HG03432 (cell line): ENCODE results near the gene FSTL4.

Experiments
- ATAC-seq: cut with Tn5 transposase; IDR thresholded peaks from one replicate; pipeline ENCODE4 v1.9.1; 2021; ENCODE audit warnings: mild to moderate bottlenecking, moderate library complexity; ENCODE audit not compliant: unreplicated experiment

The FSTL4 gene

DNA sequence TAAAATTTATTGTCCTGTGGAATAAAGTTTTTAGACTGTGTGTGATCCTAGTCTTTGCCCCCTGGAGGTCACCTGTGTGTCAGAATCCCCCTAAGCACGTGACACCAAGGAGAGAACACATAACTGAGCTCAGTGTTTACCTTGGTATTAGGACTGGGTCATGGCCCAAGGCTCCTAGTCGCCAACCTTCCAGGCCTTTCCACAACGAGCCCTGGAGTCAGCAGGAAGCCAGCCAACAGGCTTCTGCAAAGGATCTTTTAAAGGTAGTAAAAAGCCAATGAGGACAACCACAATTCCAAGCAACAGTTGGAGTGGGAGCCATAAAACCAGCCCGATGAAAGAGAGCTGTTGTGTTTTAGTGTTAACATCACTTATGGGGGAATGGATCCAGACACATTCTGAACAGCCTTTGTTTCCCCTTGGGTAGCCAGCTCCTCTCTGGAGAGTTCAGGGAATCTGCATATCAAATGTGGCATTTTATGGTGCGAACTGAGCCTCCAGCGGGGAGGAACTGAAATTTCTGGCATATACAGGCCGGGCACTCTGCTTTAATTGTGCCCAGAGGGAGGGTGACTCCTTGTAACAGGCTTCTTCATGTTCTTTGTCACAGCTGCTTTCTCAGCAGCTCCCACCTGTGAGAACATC is 239.9 kb downstream of the FSTL4 start:
- no peak for ATAC-seq

DNA sequence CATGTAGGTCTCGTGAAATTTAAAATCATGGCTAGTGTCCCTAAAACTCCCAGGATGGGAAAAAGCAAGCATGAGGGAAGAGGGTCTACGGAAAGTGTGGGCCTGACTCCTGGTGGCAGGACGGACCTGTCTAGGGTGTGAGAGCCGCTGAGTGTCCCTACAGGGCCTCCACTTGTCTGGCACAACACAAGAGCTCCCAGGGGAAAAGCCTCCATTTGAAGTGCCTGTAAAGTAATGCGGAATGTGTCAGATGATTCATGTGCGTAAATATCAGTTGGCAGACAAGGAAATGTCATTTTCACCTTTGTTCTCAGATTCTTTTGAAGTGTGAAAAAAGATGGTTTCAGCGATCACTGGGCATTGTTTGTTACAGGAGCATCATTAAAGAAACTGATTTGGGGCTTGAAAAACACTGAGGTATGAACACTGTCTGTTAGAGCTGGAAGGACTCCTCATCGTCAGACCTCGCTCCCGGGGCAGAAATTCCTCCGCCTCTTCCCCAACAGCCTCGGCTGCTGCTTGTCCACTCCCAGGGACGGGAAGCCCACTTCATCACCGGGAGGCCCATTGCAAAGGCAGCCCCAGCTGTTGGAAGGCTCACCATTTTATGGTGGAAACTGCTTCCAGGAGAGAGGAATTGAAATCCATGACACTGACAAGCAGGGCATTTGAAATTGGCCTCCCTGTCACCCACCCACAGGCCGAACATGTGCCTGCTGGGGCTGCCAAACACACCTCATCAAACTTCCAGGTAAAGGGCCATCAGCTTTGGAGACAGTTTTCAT is 240.8 kb downstream of the FSTL4 start:
- no peak for ATAC-seq

DNA sequence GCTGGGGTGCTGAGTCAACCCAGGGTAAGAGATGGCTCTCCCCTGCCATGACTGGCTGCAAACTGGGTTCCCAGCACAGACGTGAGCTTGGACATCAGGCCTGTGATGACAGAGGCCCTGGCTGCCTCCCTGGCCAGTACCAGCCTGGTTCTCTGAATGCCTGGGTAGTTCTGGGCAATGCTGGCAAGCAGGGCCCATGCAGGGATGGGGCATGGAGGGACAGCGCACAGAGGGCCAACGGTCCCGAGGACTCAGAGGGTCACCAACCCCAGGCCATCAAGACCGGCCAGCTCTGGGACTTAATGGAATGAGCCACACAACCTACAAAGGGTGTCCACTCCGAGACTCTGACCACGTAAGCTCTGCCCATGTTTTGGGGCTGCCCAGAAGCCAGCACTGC is 241.4 kb downstream of the FSTL4 start:
- no peak for ATAC-seq

DNA sequence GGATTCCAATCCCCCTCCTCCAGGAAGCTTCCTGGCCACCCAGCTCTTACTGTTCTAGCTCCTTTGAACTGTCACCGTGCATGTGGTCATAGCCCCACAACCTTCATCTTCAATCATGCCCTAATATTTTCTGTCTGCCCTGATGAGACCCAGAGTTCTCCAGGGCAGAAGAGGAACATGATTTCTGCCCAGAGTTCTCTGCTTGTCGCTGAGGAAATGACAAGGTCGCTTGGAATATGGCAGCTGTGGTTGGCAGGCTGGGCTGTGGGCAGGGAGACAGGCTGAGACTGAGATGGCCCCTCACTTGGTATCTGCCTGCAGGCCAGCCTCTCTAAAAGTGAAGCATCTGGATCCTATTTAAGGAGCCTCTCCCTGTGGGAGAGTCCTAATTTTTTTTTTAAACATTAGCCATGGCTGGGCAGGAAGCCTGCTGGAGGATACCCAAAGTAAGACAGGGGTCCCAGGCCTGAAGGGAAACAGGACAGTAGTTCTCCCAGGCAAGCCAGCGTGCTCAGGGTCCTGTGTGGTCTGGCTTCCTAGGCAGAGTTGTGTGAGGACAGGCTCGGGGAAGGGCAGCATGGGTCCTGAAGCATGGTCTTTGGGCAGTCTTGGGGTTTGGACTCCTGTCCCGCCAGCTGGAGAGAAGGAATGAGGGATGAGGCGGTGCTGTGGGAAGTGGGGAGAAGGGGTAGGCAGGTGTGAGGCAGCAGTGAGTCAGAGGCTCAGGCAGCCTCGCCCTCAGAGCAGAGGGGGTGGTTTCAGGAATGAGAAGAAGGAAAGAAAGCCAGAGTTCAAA is 242.1 kb downstream of the FSTL4 start:
- no peak for ATAC-seq

DNA sequence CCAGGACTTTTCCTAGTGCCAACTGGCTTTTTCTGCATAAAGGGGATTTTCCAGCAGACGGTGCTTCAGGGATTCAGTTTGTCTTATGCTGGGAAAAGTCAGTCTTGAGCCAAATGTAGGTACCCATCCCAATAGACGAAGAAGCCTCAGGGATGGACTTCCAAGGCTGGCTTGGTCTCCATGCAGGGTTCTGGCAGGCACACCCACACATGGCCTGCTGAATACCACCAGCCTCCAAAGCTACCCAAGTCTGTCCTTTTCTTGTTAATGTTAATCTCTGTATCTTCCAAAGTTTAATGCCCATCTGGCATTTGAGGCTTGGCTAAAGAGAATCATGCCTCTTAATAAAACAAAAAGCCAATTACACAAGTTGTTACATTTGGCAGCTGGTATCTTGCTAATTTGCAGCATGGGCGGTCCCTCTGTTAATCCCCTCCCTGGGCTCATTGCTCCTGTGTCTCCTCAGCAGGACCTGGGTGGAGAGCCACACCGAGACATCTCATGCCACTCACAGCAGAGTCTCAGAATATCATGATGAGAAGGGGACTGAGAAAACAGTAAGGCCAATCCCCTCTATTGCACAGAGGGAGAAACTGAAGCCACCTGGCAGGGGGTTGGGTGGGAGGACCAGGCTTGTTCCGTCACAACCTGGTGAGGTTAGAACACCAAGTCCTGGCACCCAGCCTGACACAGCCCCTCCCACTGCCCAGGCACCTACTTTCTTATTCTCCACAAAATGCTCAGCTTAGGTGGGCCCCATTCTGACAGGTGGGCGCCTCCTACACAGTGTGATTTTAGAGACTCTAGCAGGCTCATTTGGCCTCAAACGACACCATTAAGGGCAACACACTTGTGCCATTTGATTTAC is 243.2 kb downstream of the FSTL4 start:
- ATAC-seq: no peak

DNA sequence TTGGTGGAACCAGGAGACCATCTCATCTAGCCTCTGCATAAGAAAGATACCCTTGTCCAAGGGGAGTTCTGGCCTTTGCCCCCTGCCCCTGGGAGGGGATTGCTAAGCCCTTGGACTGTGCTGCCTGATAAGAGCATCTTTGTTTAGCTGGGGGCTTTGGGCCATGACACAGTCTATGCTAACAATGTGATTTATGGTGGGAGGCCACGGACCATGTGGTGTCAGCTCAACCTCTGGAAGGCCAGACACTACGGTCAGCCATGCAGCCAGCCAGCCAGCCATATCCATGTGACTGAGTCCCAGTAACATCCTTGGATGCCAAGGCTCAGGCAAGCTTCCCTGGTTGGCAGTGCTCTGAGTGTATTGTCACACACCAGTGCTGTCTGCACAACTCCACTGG is 244.4 kb downstream of the FSTL4 start:
- ATAC-seq: no peak

DNA sequence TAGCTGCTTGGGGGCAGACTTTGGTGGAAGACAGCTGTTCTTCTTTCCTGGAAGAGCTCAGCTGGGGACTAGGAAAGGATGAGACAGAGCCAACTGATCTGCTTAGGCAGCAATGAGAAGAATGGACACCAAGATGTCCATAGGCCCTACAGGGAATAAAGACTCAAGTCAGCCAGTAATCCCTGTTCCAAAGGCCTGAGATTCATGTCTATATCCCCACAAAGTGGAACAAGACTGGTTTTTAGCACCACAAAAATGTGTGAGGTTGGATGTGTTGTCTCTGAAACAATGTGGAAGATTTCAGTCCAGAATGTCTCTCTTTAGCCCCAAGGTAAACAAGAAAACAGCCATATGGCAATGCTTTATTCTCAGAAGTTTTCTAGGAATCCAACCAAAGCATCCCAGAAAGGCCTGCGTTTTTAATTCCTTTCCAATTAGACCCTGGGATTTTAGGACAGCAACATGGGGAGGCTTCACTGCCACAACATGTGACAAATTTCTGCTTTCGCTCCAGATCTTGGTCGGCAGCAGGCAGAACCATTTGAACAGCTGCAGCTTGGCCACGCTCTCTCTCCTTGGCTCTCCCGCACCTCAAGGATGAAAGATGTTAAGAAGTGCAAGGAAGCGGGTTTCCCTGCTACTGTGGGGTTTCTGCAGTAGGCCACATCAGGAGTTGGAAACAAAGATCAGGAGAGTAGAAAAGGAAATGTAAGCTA is 245.1 kb downstream of the FSTL4 start:
- no peak for ATAC-seq

DNA sequence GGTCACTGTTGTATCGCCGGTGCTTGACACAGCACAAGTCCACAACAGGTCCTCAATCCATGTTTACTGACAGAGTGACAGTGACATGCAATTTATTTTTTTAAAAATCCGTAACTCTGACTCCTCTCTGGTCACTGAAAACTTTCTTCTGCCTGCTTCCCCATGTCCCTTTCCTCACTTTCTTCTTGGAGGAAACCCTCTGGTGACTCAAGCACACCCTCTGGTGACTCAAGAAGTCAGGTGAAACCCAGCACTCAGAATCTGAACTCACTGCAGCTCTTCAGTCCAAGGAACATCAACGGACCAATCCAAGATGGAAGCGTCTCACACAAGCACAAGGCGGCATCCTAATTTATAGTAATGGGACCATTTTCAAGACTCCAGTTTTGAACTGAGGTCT is 245.9 kb downstream of the FSTL4 start:
- no peak for ATAC-seq

DNA sequence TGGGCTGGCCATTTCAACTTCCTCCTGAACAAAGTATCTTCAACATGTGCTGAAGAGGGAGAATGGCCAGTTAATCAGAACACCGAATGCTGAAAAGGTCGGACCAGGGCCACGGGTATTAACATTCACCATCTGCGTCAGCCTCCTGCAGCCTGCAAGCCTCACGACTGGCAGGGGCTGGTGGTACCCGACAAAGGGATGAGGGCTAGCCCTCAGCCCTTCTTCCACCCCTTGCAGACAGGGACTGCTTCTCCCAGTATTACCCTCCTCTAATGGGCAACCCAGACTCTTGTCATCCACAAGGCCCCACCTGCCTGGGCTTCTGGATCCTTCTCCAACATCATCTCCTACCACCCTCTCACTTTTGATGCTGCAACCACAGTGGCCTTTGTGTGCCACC is 246.6 kb downstream of the FSTL4 start:
- no peak for ATAC-seq

DNA sequence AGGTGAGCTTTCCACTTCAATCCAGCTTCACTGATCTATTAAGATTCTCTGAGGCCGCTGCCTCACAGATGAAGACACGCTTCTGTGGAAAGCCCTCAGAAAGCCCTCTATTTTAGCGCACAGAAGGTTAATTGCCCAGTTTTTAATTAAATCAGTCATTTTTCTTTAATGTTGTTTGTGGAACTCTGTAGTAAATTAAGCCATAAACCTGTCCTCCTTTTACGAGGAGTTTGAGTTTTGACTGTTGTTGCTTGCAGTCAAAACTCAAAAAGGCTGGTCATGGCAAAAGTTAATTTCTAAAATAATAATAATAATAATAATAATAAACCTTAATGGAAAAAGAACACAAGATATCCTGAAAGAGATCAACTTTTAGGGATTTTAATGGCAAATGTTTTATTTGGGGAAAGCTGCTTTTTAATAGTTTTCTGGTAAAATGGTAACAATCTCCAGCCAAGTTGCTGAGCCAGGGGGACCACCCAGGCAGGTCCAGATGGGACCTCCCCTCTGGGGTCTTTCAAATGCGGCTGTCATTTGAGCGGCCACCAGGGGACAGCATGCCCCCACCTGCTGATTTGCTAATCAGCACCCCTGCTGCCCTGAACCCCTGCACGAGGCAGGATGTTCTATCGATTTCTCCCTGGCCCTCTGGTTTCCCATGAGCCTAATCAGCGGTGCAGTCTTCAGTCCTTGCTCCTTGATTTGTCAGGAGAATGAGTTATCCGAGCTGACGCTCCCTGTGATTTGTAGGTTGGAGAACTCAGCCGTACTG is 247.2 kb downstream of the FSTL4 start:
- ATAC-seq: no peak

DNA sequence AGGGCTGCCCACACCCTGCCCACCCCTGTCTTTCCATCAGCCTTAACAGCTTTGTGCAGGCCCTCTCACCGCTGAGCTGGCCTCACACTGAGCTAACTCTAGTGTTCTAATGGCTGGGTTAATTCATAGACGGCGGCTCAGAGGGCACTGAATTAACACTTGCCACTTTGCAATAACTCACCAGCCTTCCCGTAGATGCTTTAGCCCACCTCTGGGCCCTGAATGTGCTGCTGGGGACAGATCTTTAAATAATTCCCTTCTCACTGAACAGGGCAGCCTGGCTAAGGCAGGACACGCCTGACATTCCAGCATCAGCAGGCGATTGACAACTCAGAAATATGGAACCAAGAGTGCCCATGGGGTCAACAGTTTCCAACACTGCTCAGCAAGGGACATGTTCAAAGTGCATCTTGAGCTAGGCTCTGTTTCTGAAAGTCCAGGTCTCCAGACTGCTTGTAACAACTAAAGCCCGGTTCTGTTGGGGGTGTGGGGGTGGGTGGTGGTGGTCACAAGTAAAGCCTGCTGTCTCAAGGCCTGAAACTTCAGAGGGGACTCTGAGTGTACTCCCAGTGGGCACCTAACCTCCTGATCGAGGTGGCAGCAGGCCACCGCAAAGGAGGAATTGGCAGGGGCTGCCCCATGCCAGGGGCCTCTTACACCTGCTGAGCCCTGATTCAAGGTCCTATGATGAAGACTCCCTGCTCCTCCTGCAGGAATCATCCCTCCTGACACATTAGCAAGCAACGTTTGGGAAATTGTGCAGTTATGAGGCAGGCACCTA is 248.3 kb downstream of the FSTL4 start:
- ATAC-seq: no peak

DNA sequence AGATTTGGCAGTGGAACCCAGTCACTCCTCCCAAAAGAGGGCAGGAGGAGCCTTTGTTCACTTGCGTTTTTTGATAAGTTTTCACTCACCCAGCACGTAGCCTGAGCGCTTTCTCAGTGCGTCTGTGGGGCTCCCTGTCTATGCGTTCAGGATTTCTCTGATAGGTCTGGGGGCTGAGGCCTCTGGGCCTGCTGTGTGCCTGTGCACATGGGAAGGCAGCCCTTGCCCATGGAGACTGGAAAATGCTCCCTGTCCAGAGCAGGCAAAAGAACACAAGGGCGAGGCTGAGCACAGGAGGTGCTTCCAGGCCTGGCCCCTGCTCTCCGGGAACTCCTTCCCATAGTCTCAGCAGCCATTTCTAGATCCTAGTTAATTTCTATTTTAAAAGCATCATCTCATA is 249.9 kb downstream of the FSTL4 start:
- ATAC-seq: no peak

DNA sequence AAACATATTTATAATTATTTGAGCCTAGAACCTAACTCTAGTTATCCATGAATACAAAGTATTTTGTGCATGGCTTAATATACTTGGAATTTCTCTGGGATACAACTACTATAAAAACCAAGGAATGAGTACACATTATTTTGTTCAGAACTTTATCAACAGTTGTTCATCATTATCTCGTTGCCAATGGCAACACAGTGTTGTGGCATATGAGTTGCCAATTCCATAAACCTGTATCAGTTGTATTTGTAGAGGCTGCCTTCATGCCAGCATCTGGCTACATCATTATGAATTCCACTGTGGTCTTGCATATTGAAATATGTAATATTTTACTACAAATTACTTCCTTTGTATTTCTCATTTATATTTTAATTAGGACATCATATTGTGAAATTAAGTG is 250.4 kb downstream of the FSTL4 start:
- no peak for ATAC-seq

DNA sequence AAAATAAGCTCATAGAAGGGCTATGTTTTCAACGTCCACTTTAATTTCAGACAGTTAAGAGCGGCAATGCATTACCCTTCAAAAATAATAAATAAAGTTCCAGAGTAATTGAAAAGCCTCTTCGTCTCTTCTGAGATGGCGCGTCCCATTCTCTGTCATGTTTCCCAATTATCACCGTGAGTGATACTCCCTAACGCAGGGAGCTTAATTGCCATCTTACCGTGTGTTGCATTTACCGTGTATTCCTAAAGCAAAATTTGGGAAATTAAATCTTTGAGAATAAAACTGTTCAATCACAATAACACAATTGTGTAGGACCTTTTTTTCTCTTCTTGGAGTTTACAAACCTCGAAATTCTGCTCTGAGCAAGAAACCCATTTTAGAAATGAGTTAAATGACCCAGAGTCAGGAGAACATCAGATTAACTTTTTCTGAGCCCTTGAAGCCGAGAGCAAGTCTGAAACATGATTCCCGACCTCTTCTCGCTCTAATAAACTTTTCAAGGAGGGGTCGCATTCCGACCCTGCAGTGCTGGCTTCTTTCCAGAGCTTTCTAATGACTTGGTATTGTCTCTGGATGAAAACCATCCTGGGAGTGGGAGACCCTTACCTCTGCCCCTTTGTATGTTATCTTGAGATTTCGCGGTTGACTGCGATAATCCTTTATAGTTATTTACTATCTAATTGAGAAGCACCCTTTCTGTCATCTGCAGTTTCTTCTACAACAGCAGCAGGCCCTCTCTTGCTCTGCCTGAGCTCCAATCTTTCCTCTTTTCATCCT is 251.5 kb downstream of the FSTL4 start:
- ATAC-seq: no peak

DNA sequence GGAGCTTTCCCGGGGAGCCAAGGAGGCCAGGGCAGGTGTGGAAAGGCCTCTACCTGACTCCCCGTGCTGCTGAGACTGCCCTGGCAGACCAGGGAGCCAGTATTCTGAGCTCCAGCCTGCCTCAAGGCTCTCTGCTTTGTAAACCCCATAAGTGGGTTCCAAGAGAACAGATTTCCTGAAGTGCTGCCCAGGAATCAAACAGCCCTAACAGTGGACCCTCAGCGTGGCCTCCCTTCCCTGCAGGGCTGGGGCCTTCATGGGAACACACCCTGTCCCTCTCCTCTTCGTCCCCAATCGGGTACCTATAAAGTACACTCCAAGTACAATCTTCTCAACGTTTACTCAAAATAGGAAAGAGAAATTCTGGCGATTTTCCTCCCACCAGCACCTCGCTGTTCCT is 252.5 kb downstream of the FSTL4 start:
- ATAC-seq: no peak

DNA sequence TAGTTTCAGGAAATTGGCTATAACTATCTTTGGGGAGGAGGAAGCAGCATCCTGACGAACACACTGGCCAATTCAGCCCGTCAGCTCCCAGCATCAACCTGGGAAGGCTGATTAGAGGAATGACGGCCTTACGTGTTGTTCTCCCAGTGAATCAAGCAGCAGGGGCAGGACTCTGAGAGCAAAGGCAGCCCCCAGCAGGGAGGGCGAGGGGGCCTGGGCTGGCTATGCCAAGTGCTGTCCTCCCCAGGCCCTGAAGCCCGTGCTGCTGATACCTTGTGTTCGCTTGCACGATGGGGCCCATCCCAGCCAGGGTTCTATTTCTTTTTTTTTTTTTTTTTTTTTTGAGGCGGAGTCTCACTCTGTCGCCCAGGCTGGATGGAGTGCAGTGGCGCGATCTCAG is 254.1 kb downstream of the FSTL4 start:
- ATAC-seq: no peak

DNA sequence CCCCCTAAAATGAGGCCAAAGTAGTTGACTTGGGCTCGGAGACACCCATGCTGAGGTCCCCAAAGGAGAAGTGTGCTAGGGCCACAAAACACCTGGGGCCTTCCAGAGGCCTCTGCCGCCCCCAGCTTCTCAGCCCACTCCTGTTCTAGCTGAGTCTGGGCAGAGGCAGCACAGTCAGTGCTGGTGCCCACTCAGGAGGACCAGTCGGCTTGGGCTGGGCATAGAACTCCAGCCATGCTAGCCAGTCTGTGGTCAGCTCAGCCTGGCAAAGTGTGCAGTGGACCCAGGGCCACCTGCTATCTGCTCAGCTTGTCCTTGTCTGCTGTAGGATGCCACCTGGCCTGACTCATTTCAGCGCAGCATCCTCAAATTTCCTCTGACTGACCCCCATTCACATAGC is 254.6 kb downstream of the FSTL4 start:
- ATAC-seq: no peak

DNA sequence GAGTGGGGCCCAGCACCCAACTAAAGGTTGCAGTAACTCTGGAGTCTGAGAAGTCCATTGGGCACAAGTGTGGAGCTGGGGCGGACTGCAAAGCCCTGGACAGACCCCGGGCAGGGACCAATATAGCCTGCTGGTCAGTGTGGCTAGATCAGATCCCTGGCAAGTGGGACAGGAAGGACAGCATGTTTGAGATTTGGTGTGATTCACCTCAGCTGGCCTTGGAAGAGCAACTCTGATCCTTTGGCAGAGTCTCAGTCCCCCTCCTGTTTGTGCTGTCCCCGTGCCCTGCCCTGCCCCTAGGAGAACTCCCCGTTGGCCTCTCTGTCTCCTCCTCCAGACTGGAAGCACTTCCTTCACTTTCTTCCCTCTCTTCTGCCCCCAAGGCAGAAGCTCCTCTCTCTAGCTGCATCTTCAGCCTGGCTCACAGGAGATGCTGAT is 255.3 kb downstream of the FSTL4 start:
- no peak for ATAC-seq
